OCI-LY7 (cell line): Measurements from ENCODE around the gene RELCH.

Experiments
- EZH2phosphoT487 ChIP-seq: fragments of 200-600 bp; sonication (generic); IDR thresholded peaks from 2 replicates; pipeline ENCODE4 v1.6.1; 2018; ENCODE audit warnings: low read depth, borderline replicate concordance, mild to moderate bottlenecking, mixed run types, antibody characterized with exemption, low read length, moderate library complexity, mixed read lengths
- TF ChIP-seq, protein P1 (sequence below): fragments of 200-600 bp; sonication (generic); conservative IDR thresholded peaks from 2 replicates; pipeline ENCODE4 v1.5.1; 2014; ENCODE audit warnings: mild to moderate bottlenecking, antibody characterized with exemption, low read length, moderate library complexity, mixed read lengths

DNA sequence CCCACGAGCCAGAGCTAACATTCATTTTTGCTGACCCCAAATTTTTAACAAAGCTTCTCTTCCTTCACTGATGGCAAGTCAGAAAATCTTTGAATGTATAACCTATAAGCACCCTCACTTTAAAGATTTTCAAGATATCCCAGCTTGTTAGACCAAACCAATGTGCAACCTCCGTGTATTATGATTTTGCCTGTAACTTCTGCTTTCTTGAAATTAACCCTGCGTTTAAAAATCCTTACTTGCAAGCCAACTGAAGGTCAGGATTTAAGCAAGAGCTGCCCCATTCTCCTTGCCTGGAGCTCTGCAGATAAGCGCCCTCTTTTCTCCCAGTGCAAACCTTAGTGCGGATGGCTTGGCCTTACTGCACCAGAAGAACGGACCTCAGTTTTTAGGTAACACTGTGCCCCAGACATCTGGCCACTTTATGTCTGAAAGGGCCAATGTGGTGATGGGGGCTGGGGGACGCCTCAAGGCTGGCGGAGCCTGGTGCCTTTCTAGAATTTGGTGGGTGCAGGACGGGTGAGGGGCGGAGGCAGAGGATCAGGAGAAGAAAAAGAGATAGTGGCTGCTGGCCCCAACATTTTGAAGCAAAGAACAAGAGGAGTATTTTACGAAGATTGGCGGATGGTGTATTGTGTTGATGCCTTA lies 137.2 kb downstream of the RELCH start:
- TF ChIP-seq, protein P1, sequence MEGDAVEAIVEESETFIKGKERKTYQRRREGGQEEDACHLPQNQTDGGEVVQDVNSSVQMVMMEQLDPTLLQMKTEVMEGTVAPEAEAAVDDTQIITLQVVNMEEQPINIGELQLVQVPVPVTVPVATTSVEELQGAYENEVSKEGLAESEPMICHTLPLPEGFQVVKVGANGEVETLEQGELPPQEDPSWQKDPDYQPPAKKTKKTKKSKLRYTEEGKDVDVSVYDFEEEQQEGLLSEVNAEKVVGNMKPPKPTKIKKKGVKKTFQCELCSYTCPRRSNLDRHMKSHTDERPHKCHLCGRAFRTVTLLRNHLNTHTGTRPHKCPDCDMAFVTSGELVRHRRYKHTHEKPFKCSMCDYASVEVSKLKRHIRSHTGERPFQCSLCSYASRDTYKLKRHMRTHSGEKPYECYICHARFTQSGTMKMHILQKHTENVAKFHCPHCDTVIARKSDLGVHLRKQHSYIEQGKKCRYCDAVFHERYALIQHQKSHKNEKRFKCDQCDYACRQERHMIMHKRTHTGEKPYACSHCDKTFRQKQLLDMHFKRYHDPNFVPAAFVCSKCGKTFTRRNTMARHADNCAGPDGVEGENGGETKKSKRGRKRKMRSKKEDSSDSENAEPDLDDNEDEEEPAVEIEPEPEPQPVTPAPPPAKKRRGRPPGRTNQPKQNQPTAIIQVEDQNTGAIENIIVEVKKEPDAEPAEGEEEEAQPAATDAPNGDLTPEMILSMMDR = no peak
- TF ChIP-seq EZH2phosphoT487 = no peak
